ENCODE results near the gene HDAC10.
A peak's percentile ranks its signal among the peaks of the same experiment; 100 is the strongest.

HDAC10 gene

GRCh38 chr22:50277761-50278160 is 26.7 kb upstream of the HDAC10 start:
- no peaks in the 10 kb centered on the region for H3K9me3 ChIP-seq (ENCODE audit: insufficient read depth, low read length)
- H3K36me3 ChIP-seq (replicated peaks; ENCODE audit: low read depth, low read length), result peaks cover 13% of the 10 kb centered on the region
- H3K4me2 ChIP-seq (ENCODE audit: low read length), result no peak overlapping the region
- H4K20me1 ChIP-seq (ENCODE audit: insufficient read depth, low read length), result peaks cover 6% of the 10 kb centered on the region; the same call in 1 of the 2 replicates
- H2AFZ ChIP-seq (ENCODE audit: low read depth, low read length), result no peak overlapping the region
- no peak overlapping the region for H3K27ac ChIP-seq (ENCODE audit: low read length)
- H3K79me2 ChIP-seq (ENCODE audit: low read length), result no peaks in the 10 kb centered on the region
- H3K4me1 ChIP-seq (ENCODE audit: low read length), result 0 out of 2 replicates have a peak, but pooled peaks cover 5% of the 10 kb centered on the region
- TF ChIP-seq, protein P1, sequence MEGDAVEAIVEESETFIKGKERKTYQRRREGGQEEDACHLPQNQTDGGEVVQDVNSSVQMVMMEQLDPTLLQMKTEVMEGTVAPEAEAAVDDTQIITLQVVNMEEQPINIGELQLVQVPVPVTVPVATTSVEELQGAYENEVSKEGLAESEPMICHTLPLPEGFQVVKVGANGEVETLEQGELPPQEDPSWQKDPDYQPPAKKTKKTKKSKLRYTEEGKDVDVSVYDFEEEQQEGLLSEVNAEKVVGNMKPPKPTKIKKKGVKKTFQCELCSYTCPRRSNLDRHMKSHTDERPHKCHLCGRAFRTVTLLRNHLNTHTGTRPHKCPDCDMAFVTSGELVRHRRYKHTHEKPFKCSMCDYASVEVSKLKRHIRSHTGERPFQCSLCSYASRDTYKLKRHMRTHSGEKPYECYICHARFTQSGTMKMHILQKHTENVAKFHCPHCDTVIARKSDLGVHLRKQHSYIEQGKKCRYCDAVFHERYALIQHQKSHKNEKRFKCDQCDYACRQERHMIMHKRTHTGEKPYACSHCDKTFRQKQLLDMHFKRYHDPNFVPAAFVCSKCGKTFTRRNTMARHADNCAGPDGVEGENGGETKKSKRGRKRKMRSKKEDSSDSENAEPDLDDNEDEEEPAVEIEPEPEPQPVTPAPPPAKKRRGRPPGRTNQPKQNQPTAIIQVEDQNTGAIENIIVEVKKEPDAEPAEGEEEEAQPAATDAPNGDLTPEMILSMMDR (IDR thresholded peaks at IDR 0.05; ENCODE audit: low read depth, low read length), result no peak
- TF ChIP-seq EZH2phosphoT487 (IDR thresholded peaks at IDR 0.05; ENCODE audit: low read depth), result no peak
- no peaks in the 10 kb centered on the region for H3K27me3 ChIP-seq (ENCODE audit: low read depth, low read length)
- no peak overlapping the region for H3K9ac ChIP-seq (ENCODE audit: low read length)
- H3K4me3 ChIP-seq (ENCODE audit: low read length), result no peak overlapping the region

DNA sequence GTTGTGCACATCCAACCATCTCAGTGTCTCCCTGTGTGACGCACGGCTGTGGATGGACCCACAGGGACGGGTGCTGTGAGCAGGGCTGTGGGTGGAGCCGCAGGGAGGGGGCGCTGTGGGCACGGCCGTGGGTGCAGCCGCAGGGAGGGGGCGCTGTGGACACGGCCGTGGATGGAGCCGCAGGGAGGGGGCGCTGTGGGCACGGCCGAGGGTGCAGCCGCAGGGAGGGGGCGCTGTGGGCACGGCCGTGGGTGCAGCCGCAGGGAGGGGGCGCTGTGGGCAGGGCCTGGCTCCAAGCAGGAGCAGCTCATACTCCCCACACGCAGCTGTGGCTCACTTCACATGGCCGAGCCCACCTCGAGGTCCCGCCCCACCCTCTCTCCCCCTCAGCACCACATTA is 25.1 kb upstream of the HDAC10 start:
- Histone ChIP-seq H3K36me3 (replicated peaks; ENCODE audit: low read depth, low read length) (peaks cover 12% of the 10 kb centered on the region), H3K4me3 (ENCODE audit: low read length) (no peak overlapping the region), H3K4me1 (ENCODE audit: low read length) (peaks cover 9% of the 10 kb centered on the region), H2AFZ (ENCODE audit: low read depth, low read length) (no peak overlapping the region), H3K4me2 (ENCODE audit: low read length) (0 out of 2 replicates have a peak overlapping the region, but pooled peaks have one; percentile 29), H3K9ac (ENCODE audit: low read length) (no peak overlapping the region), H3K79me2 (ENCODE audit: low read length) (no peaks in the 10 kb centered on the region), H3K27me3 (ENCODE audit: low read depth, low read length) (no peaks in the 10 kb centered on the region), H3K9me3 (ENCODE audit: insufficient read depth, low read length) (no peaks in the 10 kb centered on the region), H3K27ac (ENCODE audit: low read length) (peak overlapping the region; percentile 36), H4K20me1 (ENCODE audit: insufficient read depth, low read length) (peaks cover 6% of the 10 kb centered on the region; the same call in 1 of the 2 replicates)
- no peak for TF ChIP-seq EZH2phosphoT487 (IDR thresholded peaks at IDR 0.05; ENCODE audit: low read depth)
- TF ChIP-seq, protein P1 (IDR thresholded peaks at IDR 0.05; ENCODE audit: low read depth, low read length), result peak; percentile 99

DNA sequence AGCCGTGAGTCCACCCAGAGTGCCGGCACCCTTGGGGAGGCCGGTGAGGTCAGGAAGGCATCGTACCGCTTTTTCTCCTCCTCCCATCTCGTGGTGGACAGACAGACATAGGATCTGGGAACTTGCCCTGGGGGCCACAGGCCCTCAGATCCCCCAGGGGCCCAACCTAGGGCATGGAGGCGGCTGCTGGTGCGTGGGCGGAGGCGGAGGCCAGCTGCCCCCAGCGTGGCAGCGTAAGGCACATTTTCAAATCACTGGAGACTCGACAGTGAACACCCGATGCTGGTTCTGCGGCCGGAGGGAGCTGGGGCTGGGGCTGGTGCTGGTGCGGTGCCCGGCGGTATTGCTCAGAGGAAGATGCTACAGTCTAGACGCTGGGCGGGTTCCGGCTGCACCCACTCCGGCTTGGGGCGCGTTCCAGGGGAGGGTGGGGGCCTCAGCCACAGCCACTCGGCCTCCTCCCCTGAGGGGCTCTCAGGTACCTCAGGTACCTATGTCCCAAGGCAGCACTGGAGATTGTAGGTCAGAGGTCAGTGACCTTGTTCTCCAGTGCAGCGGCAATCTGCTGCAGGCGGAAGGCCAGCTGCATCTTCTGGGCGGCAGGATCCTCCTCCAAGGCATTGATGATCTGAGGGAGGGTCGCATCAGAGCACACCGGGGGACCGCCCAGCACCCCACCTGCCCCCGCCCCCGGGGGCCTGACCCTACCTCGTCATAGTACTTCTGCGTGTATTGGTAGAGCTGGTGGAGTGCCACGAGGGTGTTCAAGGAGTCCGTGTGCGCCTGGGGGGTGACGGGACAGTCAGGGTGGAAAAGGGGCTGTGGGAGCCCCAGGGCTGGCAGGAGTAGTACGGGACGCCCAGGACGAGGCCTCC is 24.4 kb upstream of the HDAC10 start:
- Histone ChIP-seq H3K4me1 (ENCODE audit: low read length) (peaks cover 12% of the 10 kb centered on the region), H3K36me3 (replicated peaks; ENCODE audit: low read depth, low read length) (peaks cover 10% of the 10 kb centered on the region), H3K27ac (ENCODE audit: low read length) (no peak overlapping the region), H2AFZ (ENCODE audit: low read depth, low read length) (no peak overlapping the region), H3K4me3 (ENCODE audit: low read length) (no peak overlapping the region), H3K79me2 (ENCODE audit: low read length) (no peaks in the 10 kb centered on the region), H4K20me1 (ENCODE audit: insufficient read depth, low read length) (peaks cover 6% of the 10 kb centered on the region; the same call in 1 of the 2 replicates), H3K9ac (ENCODE audit: low read length) (no peak overlapping the region), H3K4me2 (ENCODE audit: low read length) (no peak overlapping the region), H3K9me3 (ENCODE audit: insufficient read depth, low read length) (no peaks in the 10 kb centered on the region), H3K27me3 (ENCODE audit: low read depth, low read length) (no peaks in the 10 kb centered on the region)
- TF ChIP-seq, protein P1 (IDR thresholded peaks at IDR 0.05; ENCODE audit: low read depth, low read length), result no peak
- no peak for TF ChIP-seq EZH2phosphoT487 (IDR thresholded peaks at IDR 0.05; ENCODE audit: low read depth)

DNA sequence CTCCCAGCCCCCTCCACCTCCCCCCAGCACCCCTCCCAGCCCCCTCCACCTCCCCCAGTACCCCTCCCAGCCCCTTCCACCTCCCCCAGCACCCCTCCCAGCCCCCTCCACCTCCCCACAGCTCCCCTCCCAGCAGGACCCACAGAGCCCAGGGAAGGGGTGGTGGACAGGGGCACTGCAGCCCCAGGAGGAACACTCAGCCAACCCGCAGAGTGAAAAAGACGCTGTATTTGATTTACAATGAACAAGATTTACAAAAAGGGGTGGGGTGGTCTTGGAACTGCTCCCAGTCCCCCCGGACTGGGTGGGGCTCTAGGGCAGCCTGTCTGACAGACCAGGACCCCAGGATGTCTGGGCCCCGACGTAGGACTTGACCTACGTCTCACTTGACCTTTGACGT is 23.7 kb upstream of the HDAC10 start:
- Histone ChIP-seq H3K36me3 (replicated peaks; ENCODE audit: low read depth, low read length) (peaks cover 10% of the 10 kb centered on the region), H4K20me1 (ENCODE audit: insufficient read depth, low read length) (peaks cover 6% of the 10 kb centered on the region; the same call in 1 of the 2 replicates), H3K9ac (ENCODE audit: low read length) (no peak overlapping the region), H3K4me2 (ENCODE audit: low read length) (no peak overlapping the region), H3K4me3 (ENCODE audit: low read length) (no peak overlapping the region), H3K4me1 (ENCODE audit: low read length) (peaks cover 12% of the 10 kb centered on the region), H3K27me3 (ENCODE audit: low read depth, low read length) (no peaks in the 10 kb centered on the region), H3K27ac (ENCODE audit: low read length) (no peak overlapping the region), H3K9me3 (ENCODE audit: insufficient read depth, low read length) (no peaks in the 10 kb centered on the region), H2AFZ (ENCODE audit: low read depth, low read length) (no peak overlapping the region), H3K79me2 (ENCODE audit: low read length) (no peaks in the 10 kb centered on the region)
- TF ChIP-seq, protein P1 (IDR thresholded peaks at IDR 0.05; ENCODE audit: low read depth, low read length), result no peak
- no peak for TF ChIP-seq EZH2phosphoT487 (IDR thresholded peaks at IDR 0.05; ENCODE audit: low read depth)

Measured in OCI-LY3 (cell line).